K562 (cell line): ENCODE measurements around the gene SPTBN4. TPM values are rescaled to one million over a fixed set of nuclear protein-coding genes. Genes with fewer than 3 reads are reported as not detected.
A peak's percentile ranks its signal among the peaks of the same experiment; 100 is the strongest.

Experiments used
- ELF1 ChIP-seq: fragments of 200-800 bp; sonication (Bioruptor generic); IDR thresholded peaks from 2 replicates; pipeline ENCODE4 v1.6.1; 2016; ENCODE audit warnings: missing genetic modification characterization, missing compliant biosample characterization
- FOXJ3 ChIP-seq: sonication (generic); formaldehyde crosslinking; IDR thresholded peaks from 2 replicates; pipeline ENCODE4 v1.4.0; 2020; ENCODE audit warnings: mild to moderate bottlenecking, missing genetic modification reagents
- HES1 ChIP-seq: fragments of 450-650 bp; IDR thresholded peaks from 2 replicates; pipeline ENCODE4 v1.6.1; 2016; ENCODE audit warnings: low read depth, mild to moderate bottlenecking, moderate library complexity
- KDM2B ChIP-seq: fragments of 250-450 bp; sonication (Bioruptor Pico); IDR thresholded peaks from 2 replicates; pipeline ENCODE4 v1.8.0; 2021; ENCODE audit warnings: mild to moderate bottlenecking, moderate library complexity
- MAFK ChIP-seq: IDR thresholded peaks from 2 replicates; pipeline ENCODE4 v1.6.1; 2011; ENCODE audit warnings: low read length, improper control_type of control experiment
- NBN ChIP-seq: fragments of 450-650 bp; IDR thresholded peaks from 2 replicates; pipeline ENCODE4 v1.6.1; 2016; ENCODE audit warnings: low read depth, mild to moderate bottlenecking
- PHF8 ChIP-seq: fragments of 200-600 bp; sonication (generic); IDR thresholded peaks from 2 replicates; pipeline ENCODE4 v1.6.1; 2012; ENCODE audit warnings: mixed run types, mild to moderate bottlenecking, inconsistent platforms, low read length, moderate library complexity, borderline replicate concordance
- POLR2AphosphoS2 ChIP-seq: IDR thresholded peaks from 2 replicates; pipeline ENCODE4 v1.6.1; 2012; ENCODE audit warnings: low read length, improper control_type of control experiment
- RFX5 ChIP-seq: IDR thresholded peaks from 2 replicates; pipeline ENCODE4 v1.6.1; 2011; ENCODE audit warnings: low read depth, mild to moderate bottlenecking, improper control_type of control experiment, low read length
- SAP30 ChIP-seq: fragments of 200-600 bp; sonication (generic); IDR thresholded peaks from 2 replicates; pipeline ENCODE4 v1.6.1; 2012; ENCODE audit warnings: borderline replicate concordance, low read depth, mild to moderate bottlenecking, moderate library complexity, low read length, control low read depth, inconsistent platforms; ENCODE audit not compliant: insufficient read depth, poor library complexity, severe bottlenecking
- SRF ChIP-seq, 2 experiments: fragments of 250-450, 450-650 bp in 1 of 2; sonication (Bioruptor Pico) in 1 of 2; sonication (generic) in 1 of 2; formaldehyde crosslinking; IDR thresholded peaks; 2 replicates each; pipeline versions ENCODE4 v1.5.0 to v1.5.1; 2020 to 2022; ENCODE audit warnings: mild to moderate bottlenecking in 1 of 2, missing genetic modification reagents in 1 of 2
- SUPT5H ChIP-seq: fragments of 450-650 bp; IDR thresholded peaks from 2 replicates; pipeline ENCODE4 v1.6.1; 2016
- TCF7L2 ChIP-seq: fragments of 150-350 bp; IDR thresholded peaks from 2 replicates; pipeline ENCODE4 v1.6.1; 2016; ENCODE audit warnings: low read depth, mild to moderate bottlenecking, low read length, moderate library complexity
- TEAD1 ChIP-seq, 2 experiments: fragments of 450-650 bp in 1 of 2; sonication (generic) in 1 of 2; formaldehyde crosslinking; IDR thresholded peaks; 2 replicates each; pipeline versions ENCODE4 v1.4.0 to v1.8.0; 2020 to 2022; ENCODE audit warnings: mild to moderate bottlenecking in 2 of 2, missing genetic modification reagents in 1 of 2
- TRIM25 ChIP-seq: fragments of 450-650 bp; IDR thresholded peaks from 2 replicates; pipeline ENCODE4 v1.7.0; 2016; ENCODE audit warnings: borderline replicate concordance
- USF1 ChIP-seq: sonication (generic); formaldehyde crosslinking; IDR thresholded peaks from 2 replicates; pipeline ENCODE4 v1.9.0; 2022; ENCODE audit warnings: mild to moderate bottlenecking, missing genetic modification reagents
- ZBTB7A ChIP-seq: IDR thresholded peaks from 2 replicates; pipeline ENCODE4 v1.6.1; 2011; ENCODE audit warnings: low read depth, mild to moderate bottlenecking, low read length, moderate library complexity, borderline replicate concordance; ENCODE audit not compliant: control insufficient read depth
- ZC3H11A ChIP-seq: IDR thresholded peaks from 2 replicates; pipeline ENCODE4 v1.6.1; 2012; ENCODE audit warnings: low read depth, low read length, improper control_type of control experiment
- ZEB2 ChIP-seq: fragments of 450-650 bp; IDR thresholded peaks from 2 replicates; pipeline ENCODE4 v1.6.1; 2016
- ZFP36 ChIP-seq: fragments of 150-350 bp; IDR thresholded peaks from 2 replicates; pipeline ENCODE4 v1.6.1; 2018; ENCODE audit warnings: low read length, low read depth; ENCODE audit not compliant: partially characterized antibody
- ZNF174 ChIP-seq: fragments of 250-450 bp; sonication (Bioruptor Pico); IDR thresholded peaks from 2 replicates; pipeline ENCODE4 v1.4.0; 2020; ENCODE audit warnings: mild to moderate bottlenecking
- ZNF224 ChIP-seq: sonication (generic); formaldehyde crosslinking; IDR thresholded peaks from 2 replicates; pipeline ENCODE4 v1.8.0; 2022; ENCODE audit warnings: mild to moderate bottlenecking, missing genetic modification reagents
- ZNF24 ChIP-seq: fragments of 450-650 bp; IDR thresholded peaks from 2 replicates; pipeline ENCODE4 v1.6.1; 2016
- ZNF282 ChIP-seq: sonication (generic); formaldehyde crosslinking; IDR thresholded peaks from 2 replicates; pipeline ENCODE4 v1.8.1; 2023; ENCODE audit warnings: missing genetic modification reagents
- ZNF395 ChIP-seq: fragments of 200-800 bp; sonication (Bioruptor generic); IDR thresholded peaks from 2 replicates; pipeline ENCODE4 v1.6.1; 2017; ENCODE audit warnings: missing genetic modification characterization, missing compliant biosample characterization
- ZNF696 ChIP-seq: fragments of 250-450 bp; sonication (Bioruptor Pico); conservative IDR thresholded peaks from 2 replicates; pipeline ENCODE4 v1.4.0; 2020; ENCODE audit warnings: mild to moderate bottlenecking, moderate library complexity
- ZNF780A ChIP-seq: fragments of 250-450 bp; sonication (Bioruptor Pico); IDR thresholded peaks from 2 replicates; pipeline ENCODE4 v1.5.0; 2021; ENCODE audit warnings: mild to moderate bottlenecking
- polyA plus RNA-seq, 8 experiments: library from polyadenylated mRNA; depleted of rRNA in 4 of 8; stranded (reverse) in 5 of 8; unstranded in 3 of 8; fragments of >200 nt; fragmentation: Nextera tagmentation in 2 of 8; fragmentation: Illumina TruSeq in 1 of 8; extraction: Ambion mirVana in 2 of 8; extraction: Trizol in 1 of 8; gene quantifications; 2 replicates each; pipeline versions ENCODE4 v1.2.1 to v1.2.3, GENCODE V29; 2011 to 2014; ENCODE audit warnings: inconsistent platforms in 1 of 8, missing spikeins in 1 of 8
- total RNA-seq, 7 experiments: library from RNA; depleted of rRNA in 6 of 7; stranded (reverse); fragments of >200 nt in 6 of 7; fragmentation: Illumina TruSeq in 2 of 7; extraction: Trizol in 2 of 7; gene quantifications; 2 replicates each; pipeline versions ENCODE4 v1.2.1 to v1.2.3, GENCODE V29; 2011 to 2021; ENCODE audit warnings: low replicate concordance in 1 of 7

Gene SPTBN4
- total and polyA plus RNA-seq, 9 of the 15 experiments (the other 6 are each of a cell fraction or from before 2014, with no cell fraction given): 0.01 to 1.5 (median 0.86) TPM

GRCh38 chr19:40446263-40446784 lies 20.5 kb upstream of the SPTBN4 start (continued):
- TF ChIP-seq ZNF395 (CRISPR knock-in tag) (0 out of 2 replicates have a peak, but pooled peaks have one; percentile 46), HES1 (no peak), SUPT5H (peak; percentile 58), ZNF696 (CRISPR knock-in tag) (no peak; the same call in 1 of the 2 replicates), TEAD1 (CRISPR knock-in tag; IDR thresholded peaks at IDR 0.05) (no peak), SAP30 (no peak), USF1 (no peak), NBN (no peak), ZNF282 (CRISPR knock-in tag) (no peak), ZBTB7A (0 out of 2 replicates have a peak, but pooled peaks have one; percentile 10), POLR2AphosphoS2 (no peak; the same call in 1 of the 2 replicates), ZNF224 (CRISPR knock-in tag) (no peak), ZNF24 (no peak), KDM2B (CRISPR knock-in tag) (no peak), ZNF780A (CRISPR knock-in tag) (0 out of 2 replicates have a peak, but pooled peaks have one; percentile 21), ELF1 (no peak), RFX5 (no peak), ZC3H11A (no peak), PHF8 (peak; percentile 2; the same call in 1 of the 2 replicates), TCF7L2 (no peak), FOXJ3 (CRISPR knock-in tag) (no peak), ZEB2 (no peak; the same call in 1 of the 2 replicates), ZNF174 (CRISPR knock-in tag) (no peak), SRF (CRISPR knock-in tag; IDR thresholded peaks at IDR 0.05) (no peak), TRIM25 (no peak), ZFP36 (no peak), MAFK (no peak)
